Endothelial cell (in vitro differentiated cells): Measurements from ENCODE around the gene B4GAT1. TPM values are rescaled to one million over a fixed set of nuclear protein-coding genes. Genes with fewer than 3 reads are reported as not detected.
A peak's percentile ranks its signal among the peaks of the same experiment; 100 is the strongest.
"Not testable (repeated sequence)": the region's sequence is repeated elsewhere in the genome, so short reads cannot be mapped to it uniquely, and the experiment has no call there.

Experiments
- DNase-seq: peaks from one replicate; pipeline ENCODE4 v3.0.0; 2021; ENCODE audit warnings: low spot score
- H3K27ac Mint-ChIP-seq: one replicate; pipeline ENCODE4 v1.8.0; 2021; ENCODE audit warnings: mixed read lengths, inconsistent platforms; ENCODE audit not compliant: unreplicated experiment
- H3K27me3 Mint-ChIP-seq: one replicate; pipeline ENCODE4 v1.8.0; 2021; ENCODE audit warnings: mild to moderate bottlenecking, moderate library complexity, mixed read lengths, inconsistent platforms; ENCODE audit not compliant: unreplicated experiment
- H3K36me3 Mint-ChIP-seq: one replicate; pipeline ENCODE4 v1.8.0; 2021; ENCODE audit warnings: mild to moderate bottlenecking, low read depth, mixed read lengths, inconsistent platforms; ENCODE audit not compliant: unreplicated experiment
- H3K4me1 Mint-ChIP-seq: one replicate; pipeline ENCODE4 v1.8.0; 2021; ENCODE audit warnings: mild to moderate bottlenecking, mixed read lengths, inconsistent platforms; ENCODE audit not compliant: unreplicated experiment
- H3K4me3 Mint-ChIP-seq: one replicate; pipeline ENCODE4 v1.8.0; 2021; ENCODE audit warnings: mild to moderate bottlenecking, mixed read lengths, inconsistent platforms; ENCODE audit not compliant: unreplicated experiment
- H3K9me3 Mint-ChIP-seq: one replicate; pipeline ENCODE4 v1.8.0; 2021; ENCODE audit warnings: mixed read lengths, inconsistent platforms; ENCODE audit not compliant: unreplicated experiment
- CTCF ChIP-seq: fragments of 200-600 bp; sonication (generic); IDR thresholded peaks from one replicate; pipeline ENCODE4 v1.5.0; 2021; ENCODE audit warnings: antibody characterized with exemption; ENCODE audit not compliant: unreplicated experiment
- total RNA-seq: library from RNA; stranded (reverse); fragmentation: NEBNext Ultra II Directional; extraction: Animal tissue kit (Norgen Biotek cat#: 25700); gene quantifications from one replicate; pipeline ENCODE4 v1.2.1, GENCODE V29; 2021; ENCODE audit not compliant: unreplicated experiment

B4GAT1 gene
- total RNA-seq, 1 donor from 2014 or later = 21.4 TPM

- Mint-ChIP-seq H3K4me1 (peaks cover 23% of the 10 kb centered on the region), H3K9me3 (no peaks in the 10 kb centered on the region), H3K4me3 (peak overlapping the region; percentile 95), H3K27me3 (peaks cover 25% of the 10 kb centered on the region), H3K27ac (peak overlapping the region; percentile 57), H3K36me3 (peaks cover 5% of the 10 kb centered on the region)
- peak; percentile 99 for DNase-seq
- no peak for TF ChIP-seq CTCF
Measured at GRCh38 chr11:66312549-66313320, 34.7 kb downstream of the B4GAT1 start.

GRCh38 chr11:66311965-66312548, 35.4 kb downstream of the B4GAT1 start:
- peak; percentile 80 for DNase-seq
- H3K27me3 Mint-ChIP-seq = peaks cover 23% of the 10 kb centered on the region
- peak; percentile 65 for TF ChIP-seq CTCF
- H3K36me3 Mint-ChIP-seq = peaks cover 5% of the 10 kb centered on the region
- H3K4me3 Mint-ChIP-seq = peak overlapping the region; percentile 95
- H3K9me3 Mint-ChIP-seq = no peaks in the 10 kb centered on the region
- peak overlapping the region; percentile 65 for H3K27ac Mint-ChIP-seq
- peaks cover 18% of the 10 kb centered on the region for H3K4me1 Mint-ChIP-seq

- Mint-ChIP-seq H3K27ac (peak overlapping the region; percentile 82), H3K27me3 (peaks cover 23% of the 10 kb centered on the region)
- no peak for DNase-seq
Measured at GRCh38 chr11:66311470-66311964, 35.9 kb downstream of the B4GAT1 start.

GRCh38 chr11:66310803-66311440, 36.5 kb downstream of the B4GAT1 start:
- not testable (repeated sequence) for DNase-seq, H3K27ac Mint-ChIP-seq, H3K4me3 Mint-ChIP-seq, H3K9me3 Mint-ChIP-seq, H3K36me3 Mint-ChIP-seq
- H3K4me1 Mint-ChIP-seq = peaks cover 18% of the 10 kb centered on the region
- H3K27me3 Mint-ChIP-seq = peaks cover 23% of the 10 kb centered on the region

More at GRCh38 chr11:66311470-66311964, 35.9 kb downstream of the B4GAT1 start:
- Mint-ChIP-seq H3K9me3 (no peaks in the 10 kb centered on the region), H3K4me3 (peak overlapping the region; percentile 95), H3K4me1 (peaks cover 18% of the 10 kb centered on the region), H3K36me3 (peaks cover 5% of the 10 kb centered on the region)
- TF ChIP-seq CTCF = no peak

GRCh38 chr11:66310324-66310723, 37.1 kb downstream of the B4GAT1 start:
- no peak overlapping the region for H3K27ac Mint-ChIP-seq

More at GRCh38 chr11:66310324-66310723, 37.1 kb downstream of the B4GAT1 start:
- Mint-ChIP-seq H3K9me3 (no peaks in the 10 kb centered on the region), H3K4me3 (no peak overlapping the region), H3K4me1 (peaks cover 17% of the 10 kb centered on the region), H3K36me3 (peaks cover 3% of the 10 kb centered on the region), H3K27me3 (peaks cover 21% of the 10 kb centered on the region)
- no peak for DNase-seq
- TF ChIP-seq CTCF = no peak
